ENCODE results near the gene FKBP5.

DNA sequence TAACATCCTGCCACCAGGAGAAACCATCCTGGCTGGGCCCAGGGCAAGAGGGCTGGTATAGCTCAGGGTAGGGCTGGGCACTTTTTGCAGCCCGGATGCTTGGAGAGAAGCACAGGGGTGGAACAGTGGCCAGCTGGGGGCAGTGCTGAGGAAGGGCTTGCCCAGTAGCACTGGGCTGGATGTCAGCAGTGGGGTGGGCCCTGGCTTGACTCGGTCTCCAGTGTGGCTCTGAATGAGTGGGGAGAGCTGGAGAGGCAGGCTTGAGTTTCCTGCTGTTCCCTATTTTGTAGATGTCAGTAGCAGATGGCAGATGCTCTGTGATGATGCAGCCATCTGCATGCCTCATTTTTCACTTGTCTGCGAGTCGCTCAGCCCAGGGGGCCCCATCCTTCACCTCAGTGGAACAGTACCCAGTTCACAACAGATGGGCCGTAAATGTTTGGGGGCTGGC lies 119.7 kb downstream of the FKBP5 start:
- TF ChIP-seq, protein P1, sequence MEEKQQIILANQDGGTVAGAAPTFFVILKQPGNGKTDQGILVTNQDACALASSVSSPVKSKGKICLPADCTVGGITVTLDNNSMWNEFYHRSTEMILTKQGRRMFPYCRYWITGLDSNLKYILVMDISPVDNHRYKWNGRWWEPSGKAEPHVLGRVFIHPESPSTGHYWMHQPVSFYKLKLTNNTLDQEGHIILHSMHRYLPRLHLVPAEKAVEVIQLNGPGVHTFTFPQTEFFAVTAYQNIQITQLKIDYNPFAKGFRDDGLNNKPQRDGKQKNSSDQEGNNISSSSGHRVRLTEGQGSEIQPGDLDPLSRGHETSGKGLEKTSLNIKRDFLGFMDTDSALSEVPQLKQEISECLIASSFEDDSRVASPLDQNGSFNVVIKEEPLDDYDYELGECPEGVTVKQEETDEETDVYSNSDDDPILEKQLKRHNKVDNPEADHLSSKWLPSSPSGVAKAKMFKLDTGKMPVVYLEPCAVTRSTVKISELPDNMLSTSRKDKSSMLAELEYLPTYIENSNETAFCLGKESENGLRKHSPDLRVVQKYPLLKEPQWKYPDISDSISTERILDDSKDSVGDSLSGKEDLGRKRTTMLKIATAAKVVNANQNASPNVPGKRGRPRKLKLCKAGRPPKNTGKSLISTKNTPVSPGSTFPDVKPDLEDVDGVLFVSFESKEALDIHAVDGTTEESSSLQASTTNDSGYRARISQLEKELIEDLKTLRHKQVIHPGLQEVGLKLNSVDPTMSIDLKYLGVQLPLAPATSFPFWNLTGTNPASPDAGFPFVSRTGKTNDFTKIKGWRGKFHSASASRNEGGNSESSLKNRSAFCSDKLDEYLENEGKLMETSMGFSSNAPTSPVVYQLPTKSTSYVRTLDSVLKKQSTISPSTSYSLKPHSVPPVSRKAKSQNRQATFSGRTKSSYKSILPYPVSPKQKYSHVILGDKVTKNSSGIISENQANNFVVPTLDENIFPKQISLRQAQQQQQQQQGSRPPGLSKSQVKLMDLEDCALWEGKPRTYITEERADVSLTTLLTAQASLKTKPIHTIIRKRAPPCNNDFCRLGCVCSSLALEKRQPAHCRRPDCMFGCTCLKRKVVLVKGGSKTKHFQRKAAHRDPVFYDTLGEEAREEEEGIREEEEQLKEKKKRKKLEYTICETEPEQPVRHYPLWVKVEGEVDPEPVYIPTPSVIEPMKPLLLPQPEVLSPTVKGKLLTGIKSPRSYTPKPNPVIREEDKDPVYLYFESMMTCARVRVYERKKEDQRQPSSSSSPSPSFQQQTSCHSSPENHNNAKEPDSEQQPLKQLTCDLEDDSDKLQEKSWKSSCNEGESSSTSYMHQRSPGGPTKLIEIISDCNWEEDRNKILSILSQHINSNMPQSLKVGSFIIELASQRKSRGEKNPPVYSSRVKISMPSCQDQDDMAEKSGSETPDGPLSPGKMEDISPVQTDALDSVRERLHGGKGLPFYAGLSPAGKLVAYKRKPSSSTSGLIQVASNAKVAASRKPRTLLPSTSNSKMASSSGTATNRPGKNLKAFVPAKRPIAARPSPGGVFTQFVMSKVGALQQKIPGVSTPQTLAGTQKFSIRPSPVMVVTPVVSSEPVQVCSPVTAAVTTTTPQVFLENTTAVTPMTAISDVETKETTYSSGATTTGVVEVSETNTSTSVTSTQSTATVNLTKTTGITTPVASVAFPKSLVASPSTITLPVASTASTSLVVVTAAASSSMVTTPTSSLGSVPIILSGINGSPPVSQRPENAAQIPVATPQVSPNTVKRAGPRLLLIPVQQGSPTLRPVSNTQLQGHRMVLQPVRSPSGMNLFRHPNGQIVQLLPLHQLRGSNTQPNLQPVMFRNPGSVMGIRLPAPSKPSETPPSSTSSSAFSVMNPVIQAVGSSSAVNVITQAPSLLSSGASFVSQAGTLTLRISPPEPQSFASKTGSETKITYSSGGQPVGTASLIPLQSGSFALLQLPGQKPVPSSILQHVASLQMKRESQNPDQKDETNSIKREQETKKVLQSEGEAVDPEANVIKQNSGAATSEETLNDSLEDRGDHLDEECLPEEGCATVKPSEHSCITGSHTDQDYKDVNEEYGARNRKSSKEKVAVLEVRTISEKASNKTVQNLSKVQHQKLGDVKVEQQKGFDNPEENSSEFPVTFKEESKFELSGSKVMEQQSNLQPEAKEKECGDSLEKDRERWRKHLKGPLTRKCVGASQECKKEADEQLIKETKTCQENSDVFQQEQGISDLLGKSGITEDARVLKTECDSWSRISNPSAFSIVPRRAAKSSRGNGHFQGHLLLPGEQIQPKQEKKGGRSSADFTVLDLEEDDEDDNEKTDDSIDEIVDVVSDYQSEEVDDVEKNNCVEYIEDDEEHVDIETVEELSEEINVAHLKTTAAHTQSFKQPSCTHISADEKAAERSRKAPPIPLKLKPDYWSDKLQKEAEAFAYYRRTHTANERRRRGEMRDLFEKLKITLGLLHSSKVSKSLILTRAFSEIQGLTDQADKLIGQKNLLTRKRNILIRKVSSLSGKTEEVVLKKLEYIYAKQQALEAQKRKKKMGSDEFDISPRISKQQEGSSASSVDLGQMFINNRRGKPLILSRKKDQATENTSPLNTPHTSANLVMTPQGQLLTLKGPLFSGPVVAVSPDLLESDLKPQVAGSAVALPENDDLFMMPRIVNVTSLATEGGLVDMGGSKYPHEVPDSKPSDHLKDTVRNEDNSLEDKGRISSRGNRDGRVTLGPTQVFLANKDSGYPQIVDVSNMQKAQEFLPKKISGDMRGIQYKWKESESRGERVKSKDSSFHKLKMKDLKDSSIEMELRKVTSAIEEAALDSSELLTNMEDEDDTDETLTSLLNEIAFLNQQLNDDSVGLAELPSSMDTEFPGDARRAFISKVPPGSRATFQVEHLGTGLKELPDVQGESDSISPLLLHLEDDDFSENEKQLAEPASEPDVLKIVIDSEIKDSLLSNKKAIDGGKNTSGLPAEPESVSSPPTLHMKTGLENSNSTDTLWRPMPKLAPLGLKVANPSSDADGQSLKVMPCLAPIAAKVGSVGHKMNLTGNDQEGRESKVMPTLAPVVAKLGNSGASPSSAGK (IDR thresholded peaks at IDR 0.05) = no peak
- TF ChIP-seq, protein P2, sequence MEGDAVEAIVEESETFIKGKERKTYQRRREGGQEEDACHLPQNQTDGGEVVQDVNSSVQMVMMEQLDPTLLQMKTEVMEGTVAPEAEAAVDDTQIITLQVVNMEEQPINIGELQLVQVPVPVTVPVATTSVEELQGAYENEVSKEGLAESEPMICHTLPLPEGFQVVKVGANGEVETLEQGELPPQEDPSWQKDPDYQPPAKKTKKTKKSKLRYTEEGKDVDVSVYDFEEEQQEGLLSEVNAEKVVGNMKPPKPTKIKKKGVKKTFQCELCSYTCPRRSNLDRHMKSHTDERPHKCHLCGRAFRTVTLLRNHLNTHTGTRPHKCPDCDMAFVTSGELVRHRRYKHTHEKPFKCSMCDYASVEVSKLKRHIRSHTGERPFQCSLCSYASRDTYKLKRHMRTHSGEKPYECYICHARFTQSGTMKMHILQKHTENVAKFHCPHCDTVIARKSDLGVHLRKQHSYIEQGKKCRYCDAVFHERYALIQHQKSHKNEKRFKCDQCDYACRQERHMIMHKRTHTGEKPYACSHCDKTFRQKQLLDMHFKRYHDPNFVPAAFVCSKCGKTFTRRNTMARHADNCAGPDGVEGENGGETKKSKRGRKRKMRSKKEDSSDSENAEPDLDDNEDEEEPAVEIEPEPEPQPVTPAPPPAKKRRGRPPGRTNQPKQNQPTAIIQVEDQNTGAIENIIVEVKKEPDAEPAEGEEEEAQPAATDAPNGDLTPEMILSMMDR (IDR thresholded peaks at IDR 0.05 in 2 of 3, conservative IDR thresholded peaks at IDR 0.05 in 1 of 3; ENCODE audit: insufficient read depth in 2 of 3, low read depth in 1 of 3, low read length in 3 of 3) = peak; percentile 57 to 70 (median 58)
- TF ChIP-seq TRIM24 (IDR thresholded peaks at IDR 0.05) (no peak), CBX1 (IDR thresholded peaks at IDR 0.05; ENCODE audit: low read depth) (no peak), SMAD3 (CRISPR knock-in tag; conservative IDR thresholded peaks at IDR 0.05) (no peak), EZH2 (IDR thresholded peaks at IDR 0.05; ENCODE audit: borderline replicate concordance, low read depth, low read length) (no peak)
